ENCODE measurements around the gene QPCT.
A peak's percentile ranks its signal among the peaks of the same experiment; 100 is the strongest.

The QPCT gene

DNA sequence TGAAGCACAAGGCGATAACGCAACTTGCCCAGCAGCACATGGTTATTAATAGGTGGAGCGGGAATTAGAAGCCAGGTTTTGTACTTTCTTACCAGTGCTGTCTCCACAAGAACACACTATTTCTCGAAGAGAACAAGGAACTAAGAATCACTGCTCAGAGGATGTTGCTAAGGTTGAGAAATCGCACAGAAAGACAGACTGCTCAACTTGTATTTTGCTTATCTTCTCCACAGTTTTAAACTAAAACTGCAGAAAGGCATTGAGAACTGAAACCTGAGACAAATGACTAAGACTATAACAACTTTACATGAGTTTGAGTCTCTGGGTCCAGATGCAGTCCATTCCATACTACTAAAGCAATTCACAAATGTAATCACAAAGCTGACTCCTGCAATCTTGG is 26.0 kb upstream of the QPCT start:
- POLR2A ChIA-PET, result no interaction called here
- TF ChIP-seq, protein P1, sequence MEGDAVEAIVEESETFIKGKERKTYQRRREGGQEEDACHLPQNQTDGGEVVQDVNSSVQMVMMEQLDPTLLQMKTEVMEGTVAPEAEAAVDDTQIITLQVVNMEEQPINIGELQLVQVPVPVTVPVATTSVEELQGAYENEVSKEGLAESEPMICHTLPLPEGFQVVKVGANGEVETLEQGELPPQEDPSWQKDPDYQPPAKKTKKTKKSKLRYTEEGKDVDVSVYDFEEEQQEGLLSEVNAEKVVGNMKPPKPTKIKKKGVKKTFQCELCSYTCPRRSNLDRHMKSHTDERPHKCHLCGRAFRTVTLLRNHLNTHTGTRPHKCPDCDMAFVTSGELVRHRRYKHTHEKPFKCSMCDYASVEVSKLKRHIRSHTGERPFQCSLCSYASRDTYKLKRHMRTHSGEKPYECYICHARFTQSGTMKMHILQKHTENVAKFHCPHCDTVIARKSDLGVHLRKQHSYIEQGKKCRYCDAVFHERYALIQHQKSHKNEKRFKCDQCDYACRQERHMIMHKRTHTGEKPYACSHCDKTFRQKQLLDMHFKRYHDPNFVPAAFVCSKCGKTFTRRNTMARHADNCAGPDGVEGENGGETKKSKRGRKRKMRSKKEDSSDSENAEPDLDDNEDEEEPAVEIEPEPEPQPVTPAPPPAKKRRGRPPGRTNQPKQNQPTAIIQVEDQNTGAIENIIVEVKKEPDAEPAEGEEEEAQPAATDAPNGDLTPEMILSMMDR (IDR thresholded peaks at IDR 0.05; ENCODE audit: control extremely low read depth, extremely low read depth, low read depth, missing control alignments), result no peak
- CTCF ChIA-PET, result interaction anchor here (0.7 to 1.3 kb wide), 3 partner anchors 9 to 97 kb away, joined by 3 to 6 read pairs (median 3); no protein-coding TSS in a partner anchor
- DNase-seq (ENCODE audit: extremely low spot score), result peak; percentile 30

DNA sequence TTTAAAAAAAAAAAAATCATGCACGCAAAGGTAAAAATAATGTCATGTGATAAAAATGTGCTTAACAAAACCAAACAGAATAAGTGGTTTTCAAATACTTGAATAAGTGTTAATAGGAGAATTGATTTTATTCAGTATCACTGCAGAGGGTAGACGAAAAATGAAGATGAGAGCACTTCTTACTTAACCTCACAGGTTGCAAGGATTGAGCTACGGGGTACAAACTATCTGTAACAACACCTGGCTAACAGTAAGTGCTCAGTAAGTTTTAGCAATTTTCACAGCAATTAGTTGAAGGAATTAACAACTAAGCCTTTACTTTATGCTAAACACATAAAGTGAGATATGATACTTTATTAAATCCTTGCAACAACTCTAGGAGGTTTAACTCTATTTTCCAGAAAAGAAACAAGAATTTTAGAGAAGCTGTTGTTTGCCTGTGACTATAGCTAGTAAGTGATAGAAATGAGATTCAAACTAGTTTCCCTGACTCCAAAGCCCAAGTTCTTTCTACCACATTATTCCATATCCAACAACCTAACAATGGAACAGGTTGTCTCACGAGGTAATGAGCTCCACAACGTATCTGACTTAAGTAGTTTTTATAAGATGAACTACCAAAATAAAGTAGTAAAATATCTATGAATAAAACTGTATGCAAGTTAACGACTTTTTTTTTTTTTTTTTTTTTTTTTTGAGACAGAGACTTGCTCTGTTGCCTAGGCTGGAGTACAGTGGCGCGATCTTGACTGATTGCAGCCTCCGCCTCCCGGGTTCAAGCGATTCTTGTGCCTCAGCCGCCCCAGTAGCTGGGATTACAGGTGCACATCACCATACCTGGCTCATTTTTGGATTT is 24.4 kb upstream of the QPCT start:
- no peak for DNase-seq (ENCODE audit: extremely low spot score)
- ChIA-PET CTCF (interaction anchor here (0.9 to 2.0 kb wide), 4 partner anchors 8 to 557 kb away, joined by 4 to 6 read pairs (median 4); no protein-coding TSS in a partner anchor), POLR2A (no interaction called here)
- TF ChIP-seq, protein P1 (IDR thresholded peaks at IDR 0.05; ENCODE audit: control extremely low read depth, extremely low read depth, low read depth, missing control alignments), result no peak

DNA sequence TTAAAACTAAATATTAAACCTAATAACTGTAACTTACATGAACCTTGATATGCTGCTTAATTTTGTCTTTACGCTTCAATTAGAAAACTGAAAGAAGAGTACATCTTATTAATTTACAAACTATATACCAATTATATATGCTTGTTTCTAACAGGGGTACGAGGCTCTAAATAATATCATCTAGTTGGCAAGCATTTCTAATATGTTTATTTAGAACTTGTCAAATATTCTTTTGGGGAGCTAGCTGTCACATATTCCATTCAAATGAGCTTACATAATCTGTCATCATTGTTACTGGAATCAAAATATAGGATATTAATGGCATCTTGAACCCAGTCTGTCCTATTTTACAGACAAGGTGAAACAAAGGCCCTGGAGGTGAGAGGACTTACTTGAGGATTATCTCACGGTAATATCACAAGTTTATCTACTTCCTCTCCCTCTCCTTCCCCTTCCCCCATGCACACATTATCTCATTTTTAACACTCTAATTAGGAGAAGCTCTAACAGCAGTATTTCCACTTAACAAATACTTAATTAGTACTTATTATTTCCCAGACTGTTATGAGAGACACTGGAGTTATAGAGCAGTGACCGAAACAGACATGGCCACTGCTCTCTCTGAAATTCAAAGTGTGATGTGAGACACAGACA is 23.3 kb upstream of the QPCT start:
- TF ChIP-seq, protein P1 (IDR thresholded peaks at IDR 0.05; ENCODE audit: control extremely low read depth, extremely low read depth, low read depth, missing control alignments), result no peak
- POLR2A ChIA-PET, result interaction anchor here (0.6 kb wide), 1 partner anchor 11 kb away, joined by 5 read pairs; no protein-coding TSS in a partner anchor
- CTCF ChIA-PET, result interaction anchor here (1.9 to 2.9 kb wide), 3 partner anchors 9 to 75 kb away, joined by 4 to 7 read pairs (median 6); no protein-coding TSS in a partner anchor
- no peak for DNase-seq (ENCODE audit: extremely low spot score)

DNA sequence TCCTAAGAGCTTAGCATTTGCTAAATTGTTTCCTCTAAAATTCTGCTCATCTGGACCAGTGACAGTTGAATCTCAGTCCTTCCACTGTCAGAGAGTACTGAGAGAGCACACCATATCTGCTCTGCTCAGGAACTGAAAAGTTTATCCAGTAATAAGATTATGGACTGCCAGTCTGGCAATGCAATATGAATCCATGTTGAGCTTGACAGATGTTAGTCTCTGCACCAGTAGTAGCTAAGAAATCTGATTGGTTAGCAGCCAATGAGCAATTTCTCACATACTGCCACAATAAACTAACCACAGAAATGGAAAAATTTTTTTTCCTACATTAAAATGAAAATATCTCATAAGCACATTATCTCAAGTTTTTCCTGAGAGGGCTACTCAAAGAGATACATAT is 22.1 kb upstream of the QPCT start:
- TF ChIP-seq, protein P1 (IDR thresholded peaks at IDR 0.05; ENCODE audit: control extremely low read depth, extremely low read depth, low read depth, missing control alignments), result no peak
- no peak for DNase-seq (ENCODE audit: extremely low spot score)
- ChIA-PET CTCF (interaction anchor here (1.3 to 2.9 kb wide), 6 partner anchors 9 to 74 kb away, joined by 4 to 7 read pairs (median 4); no protein-coding TSS in a partner anchor), POLR2A (no interaction called here)

DNA sequence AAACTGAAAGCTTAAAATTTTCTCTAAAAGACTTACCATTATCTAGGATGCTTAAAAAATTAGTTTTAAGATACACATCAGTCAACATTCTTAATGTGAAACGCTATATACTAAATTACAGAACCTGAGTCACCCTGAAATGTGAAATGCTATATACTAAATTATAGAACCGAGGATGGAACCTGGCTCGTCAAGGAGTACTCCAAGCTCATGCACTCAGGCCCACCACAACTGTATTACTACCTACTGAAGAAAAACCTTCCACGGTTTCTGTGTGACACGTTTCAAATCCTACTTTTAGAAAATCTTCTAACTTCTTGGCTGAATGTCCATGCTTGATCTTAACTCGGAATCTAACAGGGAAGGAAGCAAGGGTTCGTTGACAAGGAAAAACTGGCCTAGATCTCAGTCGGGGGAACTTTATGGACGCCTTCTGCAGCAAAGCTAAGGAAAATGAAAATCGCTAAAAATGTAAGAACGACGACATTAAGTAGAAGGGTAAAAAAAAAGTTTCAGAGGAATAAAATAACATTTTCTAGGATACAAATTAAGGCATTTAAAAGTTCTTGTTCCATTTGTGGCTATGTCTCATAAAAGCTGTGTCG is 21.2 kb upstream of the QPCT start:
- CTCF ChIA-PET, result interaction anchor here (1.0 to 2.9 kb wide), 7 partner anchors 10 to 715 kb away, joined by 3 to 7 read pairs (median 4); no protein-coding TSS in a partner anchor
- TF ChIP-seq, protein P1 (IDR thresholded peaks at IDR 0.05; ENCODE audit: control extremely low read depth, extremely low read depth, low read depth, missing control alignments), result no peak
- DNase-seq (ENCODE audit: extremely low spot score), result no peak
- POLR2A ChIA-PET, result no interaction called here
